Brain microvascular endothelial cell (primary cell): ENCODE results near the gene OLA1.

Experiments used
- DNase-seq: peaks from one replicate; pipeline ENCODE4 v3.0.0-alpha.2; 2020
- H3K27ac ChIP-seq: fragments of 250-450 bp; sonication (Bioruptor Pico); 2 replicates; pipeline ENCODE4 v1.5.1; 2020; ENCODE audit warnings: mild to moderate bottlenecking, moderate library complexity
- H3K27me3 ChIP-seq: fragments of 250-450 bp; sonication (Bioruptor Pico); replicated peaks from 2 replicates; pipeline ENCODE4 v1.5.1; 2020; ENCODE audit warnings: mild to moderate bottlenecking
- H3K36me3 ChIP-seq: fragments of 250-450 bp; sonication (Bioruptor Pico); replicated peaks from 2 replicates; pipeline ENCODE4 v1.5.1; 2020; ENCODE audit warnings: mild to moderate bottlenecking
- H3K4me3 ChIP-seq: 2 replicates; pipeline ENCODE4 v1.5.1; 2011; ENCODE audit warnings: low read depth, mild to moderate bottlenecking, control low read depth, low read length, moderate library complexity
- CTCF ChIP-seq: IDR thresholded peaks from 2 replicates; pipeline ENCODE4 v1.5.1; 2011; ENCODE audit warnings: low read depth, mild to moderate bottlenecking, moderate library complexity, low read length, control low read depth, inconsistent platforms; ENCODE audit errors: missing control alignments
- in situ Hi-C: cut with HindIII; loops from 2 replicates; pipeline ENCODE4 v1.10.0; 2017; ENCODE audit warnings: low sequenced_read_pairs, low pct_ligation_motif_present

OLA1 gene

GRCh38 chr2:174025271-174026121 is 222.8 kb downstream of the OLA1 start:
- Histone ChIP-seq H3K4me3 (no peak overlapping the region), H3K27ac (peak overlapping the region; percentile 28), H3K36me3 (no peaks in the 10 kb centered on the region), H3K27me3 (no peaks in the 10 kb centered on the region)
- peak; percentile 62 for DNase-seq
- in situ Hi-C loops, result no loop called here
- TF ChIP-seq CTCF, result no peak

GRCh38 chr2:174024524-174025270 is 223.6 kb downstream of the OLA1 start:
- Histone ChIP-seq H3K4me3 (no peak overlapping the region), H3K36me3 (no peaks in the 10 kb centered on the region), H3K27ac (peak overlapping the region; percentile 28), H3K27me3 (no peaks in the 10 kb centered on the region)
- TF ChIP-seq CTCF, result no peak
- DNase-seq, result peak; percentile 53
- in situ Hi-C loops, result no loop called here

GRCh38 chr2:174023591-174024523 is 224.5 kb downstream of the OLA1 start:
- peak; percentile 88 for DNase-seq
- TF ChIP-seq CTCF, result no peak
- peak overlapping the region; percentile 28 for H3K27ac ChIP-seq

More at GRCh38 chr2:174023591-174024523, 224.5 kb downstream of the OLA1 start:
- no peaks in the 10 kb centered on the region for H3K27me3 ChIP-seq
- H3K36me3 ChIP-seq, result no peaks in the 10 kb centered on the region
- no peak overlapping the region for H3K4me3 ChIP-seq
- in situ Hi-C loops, result no loop called here
